ENCODE measurements around the gene NFE2L2.

- TF ChIP-seq CTCF (conservative IDR thresholded peaks at IDR 0.05; ENCODE audit: low read length) (no peak), EZH2phosphoT487 (IDR thresholded peaks at IDR 0.05; ENCODE audit: borderline replicate concordance) (no peak)
Measured at GRCh38 chr2:177243073-177243472, 21.5 kb downstream of the NFE2L2 start.

Data from Loucy (cell line).